Myocyte (in vitro differentiated cells): ENCODE data around the gene ALG1. TPM values are rescaled to one million over a fixed set of nuclear protein-coding genes. Genes with fewer than 3 reads are reported as not detected.
"Not testable (repeated sequence)": the region's sequence is repeated elsewhere in the genome, so short reads cannot be mapped to it uniquely, and the experiment has no call there.

Experiments used
- DNase-seq: peaks from one replicate; pipeline ENCODE4 v3.0.0-alpha.2; 2012; ENCODE audit warnings: low read depth
- total RNA-seq: library from RNA; depleted of rRNA; stranded (reverse); fragments of >200 nt; gene quantifications from 2 replicates; pipeline ENCODE4 v1.2.3, GENCODE V29; 2014

Gene ALG1
- total RNA-seq, 1 donor from 2014 or later, result 16.9 TPM

DNA sequence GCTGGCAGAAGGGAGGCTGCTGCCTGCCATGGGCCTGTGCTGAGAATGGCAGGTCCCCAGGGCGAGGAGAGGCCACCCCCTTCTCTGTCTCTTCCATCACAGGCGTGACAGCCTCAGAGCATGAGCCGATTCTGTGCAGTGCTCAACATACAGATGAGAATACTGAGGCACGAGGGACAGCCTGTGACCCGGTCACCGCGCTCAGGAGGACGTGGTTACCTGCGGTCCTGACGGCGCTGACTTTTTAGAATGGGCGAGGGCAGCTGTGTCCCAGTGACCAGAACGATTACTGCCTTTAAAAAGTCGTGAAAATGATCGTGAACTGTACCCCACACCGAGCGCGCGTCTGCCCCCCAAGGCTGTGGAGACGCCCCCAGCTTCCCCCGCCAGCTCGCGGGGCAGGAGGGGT, 25.4 kb downstream of the ALG1 start:
- peak; percentile 22 for DNase-seq

DNA sequence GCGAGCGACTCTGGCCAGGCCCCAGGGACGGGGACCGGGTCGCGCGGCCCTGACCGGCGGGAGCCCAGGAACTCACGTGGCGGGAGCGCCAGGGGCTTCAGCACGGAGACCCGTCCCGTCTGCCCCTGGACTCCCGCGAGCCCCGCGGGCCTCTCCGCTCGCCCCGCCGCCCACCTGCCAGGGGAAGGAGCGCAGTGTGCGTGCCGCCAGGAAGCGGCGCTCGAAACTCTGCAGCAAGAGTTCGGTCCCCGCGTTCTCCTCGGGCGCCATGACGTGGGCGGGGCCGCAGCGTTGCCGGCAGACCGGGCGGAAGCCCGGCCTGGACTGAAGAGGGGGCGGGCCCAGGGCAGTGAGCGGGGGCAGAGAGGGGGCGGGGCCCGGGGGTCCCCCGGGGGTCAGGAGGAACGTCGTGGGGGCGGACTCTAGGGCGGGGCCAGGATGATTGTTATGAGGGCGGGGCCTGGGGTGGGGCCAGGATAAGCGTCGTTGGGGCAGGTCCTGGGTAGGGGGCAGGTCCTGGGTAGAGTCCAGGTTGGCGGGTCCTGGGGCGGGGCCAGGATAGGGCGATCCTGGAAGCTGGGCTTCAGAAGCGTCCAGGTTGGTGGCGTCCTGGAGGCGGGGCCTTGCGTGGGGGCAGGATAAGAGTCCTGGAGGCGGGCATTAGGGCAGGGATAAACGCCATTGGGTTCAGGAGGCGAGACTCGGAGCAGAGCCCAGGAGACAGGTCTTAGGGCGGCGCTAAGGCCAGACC, 26.0 kb downstream of the ALG1 start, which contains the start of gene EEF2KMT:
TSS of gene EEF2KMT (minus strand) at position 326 of the 751 bp plus-strand sequence. CDS start at position 270, 56 bp downstream.
- DNase-seq, result peak; percentile 100

DNA sequence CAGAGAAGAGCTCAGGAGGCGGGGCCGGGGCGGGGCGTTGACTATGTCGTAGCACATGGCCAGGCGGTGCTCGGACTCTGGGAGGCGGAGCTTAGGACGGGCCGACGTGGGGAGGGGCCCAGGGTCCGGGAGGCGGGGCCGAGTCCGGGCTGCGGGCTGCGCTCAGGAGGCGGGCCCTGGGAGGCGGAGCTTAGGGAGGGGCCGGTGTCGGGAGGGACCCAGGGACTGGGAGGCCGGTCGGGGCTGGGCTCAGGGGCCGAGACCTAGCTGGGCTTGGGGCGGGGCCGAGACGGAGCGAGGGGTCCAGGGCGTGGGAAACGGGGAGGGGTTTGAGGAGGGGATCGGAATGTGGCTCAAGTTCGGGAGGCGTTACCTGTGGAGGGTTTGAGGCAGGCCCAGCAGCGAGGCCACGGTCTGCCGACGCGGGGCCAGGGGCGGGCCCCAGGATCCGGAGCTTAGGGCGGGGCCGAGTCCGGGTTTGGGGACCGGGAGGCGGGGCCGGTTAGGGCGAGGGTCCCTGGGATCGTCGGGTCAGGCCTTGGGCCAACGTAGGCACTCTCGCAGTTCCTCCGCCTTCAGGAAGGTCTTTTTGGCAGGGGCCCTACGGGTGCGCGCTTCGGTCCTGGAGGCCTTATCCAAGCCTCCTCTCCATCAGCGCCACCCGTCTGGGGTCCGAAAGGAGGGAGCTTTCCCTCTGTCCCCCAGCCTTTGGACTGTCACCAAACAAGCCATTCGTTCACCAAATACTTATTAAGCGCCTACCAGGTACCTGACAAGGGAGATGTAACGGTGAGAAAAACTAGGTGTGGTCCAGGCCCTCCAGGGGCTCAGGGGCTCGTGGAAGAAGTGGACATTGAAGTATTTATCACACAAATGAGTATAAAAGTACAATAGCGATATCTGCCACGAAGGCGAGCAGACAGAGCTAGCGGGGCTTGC, 26.8 kb downstream of the ALG1 start:
- peak; percentile 52 for DNase-seq

DNA sequence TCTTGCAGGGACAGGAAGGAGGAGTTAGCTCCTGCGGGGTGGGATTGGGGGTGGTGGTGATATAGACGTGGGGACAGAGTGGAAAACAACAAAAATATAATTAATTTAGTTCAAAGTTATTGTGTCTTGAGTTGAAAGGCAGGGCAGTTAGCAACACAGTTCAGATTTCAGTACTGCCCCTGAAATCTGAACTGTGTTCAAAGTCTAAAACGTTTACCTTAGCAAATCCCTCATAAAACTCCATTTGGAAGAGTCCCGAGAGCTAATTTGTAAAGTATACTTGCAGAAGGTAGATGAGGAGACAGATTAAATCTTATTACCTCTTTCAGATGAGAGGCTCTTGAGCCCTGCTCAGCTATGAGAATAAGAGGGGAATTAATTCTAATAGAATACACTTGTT, 27.5 kb downstream of the ALG1 start:
- not testable (repeated sequence) for DNase-seq

DNA sequence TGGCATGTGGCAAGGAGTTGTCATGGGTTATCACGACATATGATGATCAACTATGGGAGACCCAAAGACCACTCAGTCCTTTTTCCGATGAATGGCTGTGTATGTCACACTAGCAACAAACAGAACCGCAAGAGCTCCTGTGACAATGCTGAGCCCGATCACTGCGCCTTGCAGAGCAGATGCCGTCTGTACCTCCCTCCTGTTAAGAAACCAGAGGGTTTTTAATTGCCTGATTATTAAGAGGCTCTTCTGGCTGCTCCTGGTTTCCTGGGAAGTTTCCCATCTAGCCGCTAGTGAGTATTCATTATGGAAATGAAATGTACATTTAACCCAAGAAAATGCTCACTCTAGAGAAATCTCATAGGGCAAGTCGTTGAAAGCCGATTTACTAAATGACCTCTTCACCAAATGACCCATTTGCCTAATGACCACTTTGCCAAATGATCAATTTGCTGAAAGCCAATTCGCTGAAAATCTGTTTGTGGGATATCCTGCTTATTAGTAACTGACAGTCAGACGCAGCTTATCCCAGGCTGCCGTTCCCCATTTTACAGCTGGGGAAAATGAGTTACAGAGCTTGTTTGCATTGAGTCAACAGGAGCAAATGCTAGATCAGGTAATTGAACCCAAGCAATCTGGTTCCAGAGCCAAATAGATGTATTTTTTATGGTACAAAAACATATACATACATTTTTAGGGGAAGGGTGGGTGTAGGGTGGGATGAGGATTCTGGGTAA, 31.8 kb downstream of the ALG1 start:
- not testable (repeated sequence) for DNase-seq

DNA sequence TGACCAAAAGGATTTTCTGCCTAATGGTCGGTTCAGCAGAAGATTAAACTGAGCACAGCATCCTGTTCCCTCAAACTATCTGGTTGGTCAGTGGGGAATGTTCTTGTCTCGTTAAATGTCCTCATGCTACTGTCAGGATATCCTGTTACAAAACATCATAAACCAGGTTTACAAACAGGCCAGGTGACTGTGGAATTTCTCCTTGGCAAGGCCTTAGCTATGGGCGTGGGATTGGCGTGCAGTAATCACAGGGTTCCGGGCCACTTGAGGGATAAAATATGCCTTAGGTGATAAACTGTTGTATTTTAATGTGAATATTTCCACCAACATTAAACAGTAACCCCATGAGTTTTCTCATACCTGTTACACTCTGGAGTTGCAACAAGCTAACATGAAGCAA, 33.4 kb downstream of the ALG1 start:
- not testable (repeated sequence) for DNase-seq

DNA sequence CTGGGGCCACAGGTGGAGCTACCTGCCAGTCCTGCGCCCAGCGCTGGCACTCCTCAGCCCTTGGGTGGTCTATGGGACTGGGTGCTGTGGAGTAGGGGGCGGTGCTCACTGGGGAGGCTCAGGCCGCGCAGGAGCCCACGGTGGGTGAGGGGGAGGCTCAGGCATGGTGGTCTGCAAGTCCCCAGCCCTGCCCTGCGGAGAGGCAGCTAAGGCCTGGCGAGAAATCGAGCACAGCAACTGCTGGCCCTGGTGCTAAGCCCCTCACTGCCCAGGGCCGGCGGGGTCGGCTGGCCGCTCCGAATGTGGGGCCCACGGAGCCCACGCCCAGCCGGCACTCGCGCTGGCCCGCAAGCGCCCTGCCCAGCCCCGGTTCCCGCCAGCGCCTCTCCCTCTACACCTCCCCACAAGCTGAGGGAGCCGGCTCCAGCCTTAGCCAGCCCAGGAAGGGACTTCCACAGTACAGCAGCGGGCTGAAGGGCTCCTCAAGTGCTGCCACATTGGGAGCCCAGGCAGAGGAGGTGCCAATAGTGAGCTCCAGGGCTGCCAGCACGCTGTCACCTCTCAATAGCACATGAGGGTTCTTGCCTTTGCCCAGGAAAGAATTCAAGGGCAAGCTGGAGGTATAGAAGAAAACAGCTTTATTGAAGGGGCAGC, 37.0 kb downstream of the ALG1 start:
- DNase-seq, result no peak

DNA sequence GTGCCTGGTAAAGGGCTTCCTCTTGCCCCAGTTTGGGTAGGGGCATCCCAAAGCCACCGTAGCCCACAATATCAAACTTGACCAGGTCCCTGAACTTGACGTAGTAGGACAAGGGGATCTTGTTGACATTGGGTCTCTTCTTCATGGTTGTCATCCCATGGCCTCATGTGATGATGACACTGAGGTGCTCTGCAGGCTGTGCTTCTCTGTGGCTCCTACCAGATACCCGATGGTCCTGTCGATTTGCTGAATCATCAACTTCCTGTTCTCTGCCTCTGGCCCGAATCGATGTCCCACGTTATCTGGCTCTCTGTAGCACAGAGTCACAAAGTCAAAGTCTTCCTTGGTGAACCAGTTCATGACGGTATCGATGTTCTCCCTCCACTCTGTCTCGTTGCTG, 39.3 kb downstream of the ALG1 start:
- DNase-seq, result not testable (repeated sequence)

DNA sequence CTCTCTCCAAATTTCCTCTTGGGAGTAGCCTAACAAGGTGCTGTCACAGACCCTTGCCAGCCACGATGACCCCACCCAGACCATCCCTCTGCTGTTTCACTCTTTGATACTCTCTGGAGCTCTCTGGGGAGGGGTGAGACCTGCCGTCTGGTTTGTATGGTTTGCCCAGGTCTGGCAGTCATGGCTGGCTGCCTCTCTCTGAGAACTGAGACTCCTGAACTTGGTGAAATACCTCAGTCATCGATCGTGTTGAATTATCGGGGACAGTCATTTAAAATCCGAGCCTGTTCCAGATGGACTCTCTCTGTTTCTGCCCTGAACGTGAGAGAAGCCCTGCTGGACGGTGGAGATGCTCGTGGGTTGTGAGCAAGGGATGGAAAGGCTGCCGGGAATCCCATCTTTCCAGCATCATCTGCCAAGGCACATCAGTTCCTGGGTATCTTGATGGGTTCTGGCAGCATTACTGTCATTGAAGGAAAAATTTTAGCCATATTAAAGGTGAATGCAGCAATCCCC, 45.2 kb downstream of the ALG1 start:
- DNase-seq, result not testable (repeated sequence)

DNA sequence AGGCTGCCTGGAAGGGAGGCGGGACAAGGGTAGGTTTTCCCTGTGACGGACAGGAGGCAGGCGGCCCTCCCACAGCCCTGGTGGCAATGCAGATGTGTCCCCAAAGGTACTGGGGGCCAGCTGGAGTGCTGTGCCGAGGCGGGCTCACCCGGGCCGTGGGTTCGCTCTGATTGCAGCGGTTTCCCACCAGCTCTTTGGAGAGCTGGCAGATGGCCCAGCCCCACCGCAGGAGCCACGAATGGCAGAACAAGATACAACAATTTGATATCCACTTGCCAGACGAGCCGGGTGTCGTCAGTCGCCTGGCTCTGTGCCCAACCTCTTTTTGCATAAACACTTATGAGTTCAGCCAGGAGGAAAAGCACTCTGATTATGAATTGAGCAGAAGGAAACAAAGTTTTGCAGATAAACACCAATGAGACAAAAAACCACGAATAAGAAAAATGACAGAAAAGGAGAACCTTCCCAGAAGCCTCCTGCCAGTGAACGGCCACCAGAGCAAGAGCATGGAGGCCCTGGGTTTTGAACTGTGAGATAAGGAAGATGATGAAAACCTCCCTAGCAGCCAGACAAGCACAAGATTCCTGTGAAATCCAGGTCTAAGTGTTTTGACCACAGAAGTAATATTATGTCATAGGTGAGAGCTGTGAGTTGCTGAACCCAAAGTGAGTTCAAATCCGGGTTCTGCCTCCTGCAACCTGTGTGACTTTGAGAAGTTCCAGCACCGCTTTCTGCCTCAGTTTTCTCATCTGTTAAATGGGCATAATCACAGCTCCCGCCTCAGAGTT, 45.9 kb downstream of the ALG1 start:
- DNase-seq, result peak; percentile 88

DNA sequence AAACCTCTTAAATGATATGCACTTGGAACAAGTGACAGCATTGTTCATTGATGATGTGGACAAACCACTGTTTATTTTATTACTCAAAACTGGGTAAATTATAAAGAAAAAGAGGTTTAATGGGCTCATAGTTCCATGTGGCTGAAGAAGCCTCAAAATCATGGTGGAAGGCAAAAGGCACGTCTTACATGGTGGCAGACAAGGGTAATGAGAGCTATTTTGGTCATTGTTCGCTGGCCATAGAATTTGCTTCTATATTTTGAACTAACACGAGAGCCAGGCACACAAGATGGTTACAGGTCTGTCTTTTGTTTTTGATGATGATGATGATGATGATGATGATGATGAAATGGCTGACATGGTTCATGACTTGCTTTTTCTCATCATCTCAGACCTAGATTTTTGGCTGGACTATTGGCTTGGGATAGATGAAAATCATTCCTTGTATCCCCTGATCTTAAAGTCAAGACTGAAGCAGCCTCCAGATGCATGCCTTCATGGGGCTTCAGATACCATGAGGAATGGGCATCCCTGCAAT, 59.9 kb downstream of the ALG1 start:
- DNase-seq, result not testable (repeated sequence)

DNA sequence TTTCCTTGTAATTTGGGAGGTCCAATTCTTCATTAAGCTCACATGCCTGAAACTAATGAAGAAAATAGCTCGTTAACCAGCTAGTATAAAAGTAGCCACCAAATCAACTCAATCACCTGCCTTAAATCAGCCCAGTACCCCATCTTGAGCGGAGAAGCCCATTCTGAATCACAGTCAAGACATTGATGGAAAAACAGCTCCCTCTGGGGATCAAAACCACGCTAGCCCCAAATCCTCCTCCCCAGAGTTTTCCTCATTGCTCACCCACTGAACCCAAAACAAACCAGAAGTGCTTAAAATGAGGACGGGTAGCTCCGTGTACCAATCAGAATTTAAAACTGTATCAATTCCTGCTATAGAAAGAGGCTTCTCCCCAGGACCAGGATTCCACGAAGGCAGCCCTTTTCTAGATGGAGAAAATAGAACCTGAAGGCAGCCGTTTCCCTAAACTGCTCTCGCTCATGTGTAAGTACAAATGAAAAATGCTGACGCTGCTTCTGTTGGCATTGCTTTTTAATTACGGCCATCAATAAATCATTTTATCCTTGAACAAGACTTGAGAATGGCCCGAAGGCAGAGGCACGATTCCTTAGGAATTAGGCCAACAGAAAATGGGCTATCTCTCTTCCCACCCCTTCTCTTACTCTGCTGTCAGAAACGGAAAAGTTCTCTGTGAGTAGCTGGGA, 61.4 kb downstream of the ALG1 start:
- not testable (repeated sequence) for DNase-seq

DNA sequence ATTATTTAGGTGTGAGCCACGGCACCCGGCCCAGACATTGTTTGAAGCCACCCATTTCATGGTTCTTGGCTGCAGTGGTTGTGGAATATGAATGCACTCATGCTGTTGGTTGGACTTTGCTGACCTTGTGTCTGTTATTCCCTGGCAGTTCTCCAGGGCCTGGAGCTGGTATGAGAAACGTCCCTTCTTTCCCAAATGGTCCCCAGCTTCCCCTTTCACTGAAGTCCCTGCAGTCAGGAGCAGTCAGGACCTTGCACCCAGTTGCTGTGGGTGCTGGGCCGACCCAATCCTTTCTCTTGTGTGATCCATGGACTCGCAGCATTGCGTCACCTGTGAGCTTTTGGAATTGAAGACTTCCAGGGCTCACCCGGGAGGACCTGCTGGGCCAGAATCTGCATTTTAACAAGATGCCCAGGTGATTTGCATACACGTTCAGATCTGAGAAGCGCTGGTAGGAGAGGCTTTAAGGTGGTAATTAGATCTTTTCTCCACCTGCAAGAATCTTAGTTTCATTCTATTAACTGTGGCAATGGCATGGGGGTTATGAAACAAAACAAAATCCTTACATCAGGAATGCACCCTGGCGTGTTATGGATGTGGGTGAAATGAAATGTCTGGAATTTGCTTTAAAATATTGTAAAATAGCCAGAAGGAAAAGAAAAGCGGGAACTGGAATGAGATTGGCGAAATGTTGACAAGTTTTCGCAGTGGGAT, 63.3 kb downstream of the ALG1 start:
- not testable (repeated sequence) for DNase-seq

Other genes with a start within 250 kb of the ALG1 start
- gene GLYR1, start 224.6 kb upstream of the ALG1 start, total RNA-seq, result 39.7 and 56.3 TPM in 2 replicates
- 35.4 and 52.2 TPM in 2 replicates for gene UBN1, start 224.4 kb upstream of the ALG1 start, total RNA-seq
- gene PPL, start 134.7 kb upstream of the ALG1 start, total RNA-seq, result 5.9 and 25.4 TPM in 2 replicates
- 0.16 and 0.68 TPM in 2 replicates for gene SEC14L5, start 113.5 kb upstream of the ALG1 start, total RNA-seq
- gene NAGPA, start 37.9 kb upstream of the ALG1 start, total RNA-seq, result 14.4 and 38.8 TPM in 2 replicates
- 0.43 and 0.94 TPM in 2 replicates for gene C16orf89, start 5.9 kb upstream of the ALG1 start, total RNA-seq
- 25.1 TPM in 2 replicates for gene EEF2KMT, start 26.0 kb downstream of the ALG1 start, total RNA-seq